Measurements from ENCODE around the gene COPS3.

DNA sequence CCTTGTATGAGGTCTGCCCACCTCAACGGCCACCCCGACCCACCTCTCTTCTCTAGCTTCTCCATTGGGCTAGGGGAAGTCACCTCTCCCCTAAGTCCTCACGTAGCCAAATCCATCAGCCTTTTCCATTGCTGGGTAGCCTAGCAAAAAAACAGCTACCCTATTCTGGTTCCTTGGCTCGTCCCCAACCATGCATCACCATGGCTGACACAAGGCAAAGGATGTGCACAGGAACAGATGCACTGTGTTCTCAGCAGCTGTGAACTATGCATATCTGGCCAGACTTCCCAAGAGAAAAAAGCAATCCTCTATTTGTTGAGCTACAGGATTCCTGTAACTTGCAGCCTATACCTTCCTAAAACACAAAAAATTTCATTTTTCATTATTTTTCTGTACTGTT lies 22.0 kb downstream of the COPS3 start:
- TF ChIP-seq GATA3 (IDR thresholded peaks at IDR 0.05; ENCODE audit: low read depth, low read length) = no peak
- TF ChIP-seq GATA2 (IDR thresholded peaks at IDR 0.05; ENCODE audit: low read depth, low read length) = no peak
